Fibroblast of skin of scalp (primary cell): ENCODE measurements around the gene LRRC4C.
"Not testable (repeated sequence)": the region's sequence is repeated elsewhere in the genome, so short reads cannot be mapped to it uniquely, and the experiment has no call there.

Experiments used
- DNase-seq: peaks from one replicate; pipeline ENCODE4 v3.0.0-alpha.2; 2013

LRRC4C gene

DNA sequence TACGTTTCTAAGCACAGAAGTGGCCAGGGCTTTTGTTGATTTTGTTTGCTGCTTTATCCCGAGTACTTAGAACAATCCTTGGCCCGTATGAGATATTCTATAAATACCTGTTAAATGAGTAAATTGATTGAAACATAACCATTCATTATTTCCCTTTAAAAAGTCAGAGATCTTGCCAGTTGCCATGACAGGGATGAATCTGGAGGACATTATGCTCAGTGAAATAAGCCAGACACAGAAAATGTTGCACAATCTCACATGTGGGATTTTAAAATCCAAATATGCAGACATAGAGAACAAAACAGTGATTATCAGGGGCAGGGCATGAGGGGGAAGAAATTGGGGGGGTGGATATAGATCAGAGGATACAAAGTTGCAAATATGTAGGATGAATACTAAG, 1240.1 kb downstream of the LRRC4C start:
- DNase-seq = no peak

GRCh38 chr11:40215556-40215955, 1243.9 kb downstream of the LRRC4C start:
- DNase-seq = no peak

DNA sequence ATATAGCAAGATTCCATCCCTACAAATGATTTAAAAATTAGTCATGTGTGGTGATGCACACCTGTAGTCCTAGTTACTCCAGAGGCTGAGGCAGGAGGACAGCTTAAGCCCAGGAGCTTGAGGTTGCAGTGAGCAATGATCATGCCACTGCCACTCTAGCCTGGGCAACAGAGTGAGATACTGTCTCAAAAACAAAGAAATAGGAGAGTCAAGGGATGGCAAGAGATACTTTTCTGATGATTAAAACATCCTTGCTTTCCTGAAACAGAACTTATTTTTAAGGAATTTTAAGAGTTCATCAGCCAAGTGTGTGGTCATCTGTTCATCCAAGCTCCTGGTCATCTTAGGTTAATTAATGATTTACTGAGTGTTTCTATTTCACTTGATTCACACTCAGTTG, 1252.0 kb downstream of the LRRC4C start:
- no peak for DNase-seq

DNA sequence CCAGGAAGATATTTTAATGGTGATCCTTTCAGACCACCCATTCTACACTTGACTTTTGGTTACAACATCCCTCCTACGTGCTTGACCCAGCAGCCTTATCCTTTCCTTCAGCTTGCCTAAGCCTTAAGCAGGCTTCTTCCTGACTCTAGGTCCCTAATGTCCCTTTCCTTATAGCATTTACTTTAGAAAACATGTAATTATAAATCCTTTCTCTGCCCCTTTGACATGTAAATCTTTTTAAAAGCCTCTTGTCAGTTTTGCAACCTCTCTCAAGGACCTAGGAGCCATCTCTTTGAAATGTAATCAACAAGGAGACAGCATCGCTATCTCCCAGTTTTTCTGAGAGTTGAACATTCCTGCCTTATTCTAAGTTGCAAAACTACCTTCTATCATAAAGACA, 1255.2 kb downstream of the LRRC4C start:
- DNase-seq = no peak

DNA sequence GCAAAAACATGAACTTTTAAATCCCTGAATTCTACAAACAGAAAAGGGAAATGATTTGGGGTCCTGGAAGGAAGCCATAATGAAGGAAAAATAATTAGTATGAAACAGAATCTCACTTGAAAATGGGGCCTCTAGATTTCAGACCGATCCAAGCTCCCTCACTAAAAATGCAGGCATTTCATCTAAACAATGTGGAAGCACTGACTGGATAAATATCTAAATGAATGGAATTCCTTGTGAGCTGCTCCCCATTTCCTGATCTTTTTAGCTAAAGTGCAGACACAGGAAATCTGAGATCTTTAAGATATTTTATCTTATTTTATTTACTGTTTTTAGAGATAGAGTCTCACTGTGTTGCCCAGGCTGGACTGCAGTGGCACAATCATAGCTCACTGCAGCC, 1255.8 kb downstream of the LRRC4C start:
- DNase-seq = no peak

GRCh38 chr11:40202589-40203270, 1256.7 kb downstream of the LRRC4C start:
- DNase-seq = no peak

DNA sequence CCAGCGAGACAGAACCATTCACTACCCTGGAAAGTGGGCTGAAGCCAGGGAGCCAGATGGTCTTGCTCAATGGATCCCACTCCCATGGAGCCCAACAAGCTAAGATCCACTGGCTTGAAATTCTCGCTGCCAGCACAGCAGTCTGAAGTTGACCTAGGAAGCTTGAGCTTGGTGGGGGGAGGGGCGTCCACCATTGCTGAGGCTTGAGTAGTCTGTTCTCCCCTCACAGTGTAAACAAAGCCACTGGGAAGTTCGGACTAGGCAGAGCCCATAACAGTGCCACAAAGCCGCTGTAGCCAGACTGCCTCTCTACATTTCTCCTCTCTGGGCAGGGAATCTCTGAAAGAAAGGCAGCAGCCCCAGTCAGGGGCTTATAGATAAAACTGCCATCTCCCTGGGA, 1266.9 kb downstream of the LRRC4C start:
- not testable (repeated sequence) for DNase-seq

DNA sequence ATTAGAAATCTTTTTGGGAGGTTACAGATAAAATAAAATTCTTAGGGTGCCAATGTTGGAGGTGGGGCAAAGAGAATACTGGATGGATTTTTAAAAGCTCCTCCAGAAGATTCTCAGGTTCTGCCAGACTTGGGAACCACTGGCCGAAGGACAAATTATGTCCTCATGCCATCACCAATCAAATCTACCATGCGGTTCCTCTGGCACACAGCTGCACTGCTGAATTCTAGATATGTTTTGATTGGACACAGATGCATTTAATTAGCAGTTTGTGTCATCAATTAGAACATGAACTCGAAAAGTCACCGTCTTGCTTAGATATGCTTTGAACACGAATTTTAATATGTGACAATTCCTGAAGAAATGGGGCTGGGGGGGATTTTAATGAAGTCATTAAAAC, 1269.2 kb downstream of the LRRC4C start:
- DNase-seq = no peak

GRCh38 chr11:40188848-40189247, 1270.6 kb downstream of the LRRC4C start:
- no peak for DNase-seq

- DNase-seq = no peak
Measured at GRCh38 chr11:40187295-40187694, 1272.2 kb downstream of the LRRC4C start.

DNA sequence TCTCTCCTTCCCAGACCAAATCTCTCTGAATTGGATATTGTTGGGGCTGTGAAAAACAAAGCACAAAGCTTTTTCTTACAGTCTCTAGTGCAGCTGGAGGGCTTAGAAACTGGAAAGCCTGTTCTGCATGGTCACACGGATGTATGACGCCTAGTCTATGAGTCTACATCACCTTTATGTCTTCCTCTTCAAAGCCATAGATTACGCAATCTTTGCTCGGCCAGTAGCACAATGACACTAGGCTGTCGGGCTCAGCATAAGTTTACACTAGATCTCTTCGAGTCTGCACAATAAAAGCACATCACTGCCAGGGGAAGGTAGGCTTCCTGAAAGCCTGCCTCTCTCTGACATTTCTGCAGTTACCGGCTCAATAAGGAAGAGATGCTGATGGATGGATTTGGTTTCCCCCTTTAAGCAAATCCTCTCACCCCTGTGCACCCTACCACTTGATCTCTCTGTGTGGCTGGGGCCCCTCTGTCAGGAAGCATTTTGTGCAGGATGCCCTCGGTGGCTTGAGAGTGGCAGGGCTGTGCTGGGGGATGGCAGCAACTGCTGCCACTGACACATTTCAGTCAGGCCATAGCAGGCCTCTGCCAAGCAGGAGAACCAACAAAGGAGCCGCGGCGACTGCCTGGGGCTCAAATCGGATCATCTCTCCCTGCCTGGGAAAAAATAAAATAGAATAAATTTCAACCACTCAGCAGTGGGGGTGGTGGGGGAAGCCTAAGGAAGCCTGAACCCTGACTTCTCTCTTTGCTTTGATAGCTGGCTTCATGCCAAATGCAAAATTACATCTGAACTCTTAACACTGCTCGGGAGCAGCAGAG, 1272.8 kb downstream of the LRRC4C start:
- no peak for DNase-seq

- DNase-seq = no peak
Measured at GRCh38 chr11:40185793-40186192, 1273.7 kb downstream of the LRRC4C start.

DNA sequence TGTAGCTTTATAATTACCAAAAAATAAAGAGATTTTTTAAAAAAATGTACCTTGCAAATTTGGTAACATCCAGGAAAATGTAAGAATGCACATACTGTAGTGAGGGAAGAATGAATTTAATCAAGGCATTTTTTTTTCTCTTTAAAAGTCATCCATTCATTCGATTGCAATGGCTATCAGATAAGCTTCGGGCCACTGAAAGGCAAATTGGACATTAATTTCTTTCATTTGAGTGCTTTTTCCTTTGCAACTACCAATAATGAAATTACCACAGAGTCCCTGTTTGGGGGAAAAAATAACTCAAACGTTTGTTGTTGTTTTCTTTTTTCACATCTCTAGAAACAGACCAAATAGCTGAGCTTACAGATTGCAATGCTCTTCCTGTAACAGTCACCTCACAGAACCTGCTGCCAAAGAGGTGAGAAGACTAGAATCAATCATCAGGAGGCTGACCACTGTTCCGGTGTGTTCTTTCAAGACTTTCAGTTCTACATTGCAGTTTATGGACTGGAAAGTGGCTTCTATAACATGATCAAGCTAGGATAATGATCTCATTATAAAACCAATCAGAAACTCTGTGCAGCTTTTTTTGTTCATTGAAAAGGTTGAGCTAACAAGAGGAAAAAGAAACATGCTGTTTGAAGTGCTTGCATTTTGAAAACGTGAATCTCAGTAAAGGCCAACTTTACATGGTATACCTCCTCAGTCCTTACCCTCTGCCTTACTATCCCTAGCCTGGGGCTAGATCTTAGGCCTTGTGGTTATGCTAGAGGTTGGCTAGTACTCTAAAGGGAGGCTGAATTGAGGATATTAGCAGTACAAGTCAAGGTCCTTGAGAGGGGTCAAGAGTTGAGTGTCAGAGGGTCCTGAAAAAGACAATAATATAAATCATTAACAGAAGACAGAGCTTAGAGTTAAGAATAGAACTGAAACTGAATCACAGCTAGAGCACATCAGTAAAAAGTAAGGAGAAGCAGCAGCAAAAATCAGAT, 1276.1 kb downstream of the LRRC4C start:
- no peak for DNase-seq

GRCh38 chr11:40179541-40179940, 1279.9 kb downstream of the LRRC4C start:
- DNase-seq = no peak

DNA sequence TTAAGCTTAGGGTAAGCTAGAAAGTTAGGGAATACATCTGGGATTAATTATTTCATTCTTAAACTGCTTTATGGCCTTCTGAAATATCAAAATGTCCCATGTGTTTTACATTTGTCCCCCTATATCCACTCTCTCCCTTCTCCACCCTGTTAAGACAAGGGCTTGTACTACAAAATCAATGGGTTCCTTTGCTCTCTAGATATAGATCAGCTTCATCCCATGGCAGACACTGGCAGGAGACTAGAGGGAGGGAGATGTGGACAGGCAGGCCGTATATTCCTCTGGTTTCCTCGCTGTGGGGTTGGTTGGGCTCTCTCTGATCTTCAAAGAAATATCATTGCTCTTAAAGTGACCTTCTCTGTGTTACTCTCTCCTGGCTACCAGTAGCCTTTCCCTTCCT, 1281.0 kb downstream of the LRRC4C start:
- DNase-seq = no peak

- DNase-seq = no peak
Measured at GRCh38 chr11:40175980-40176379, 1283.5 kb downstream of the LRRC4C start.

GRCh38 chr11:40170078-40170477, 1289.4 kb downstream of the LRRC4C start:
- DNase-seq = no peak

- DNase-seq = no peak
Measured at GRCh38 chr11:40168414-40168813, 1291.0 kb downstream of the LRRC4C start.

GRCh38 chr11:40167805-40168204, 1291.6 kb downstream of the LRRC4C start:
- DNase-seq = not testable (repeated sequence)

DNA sequence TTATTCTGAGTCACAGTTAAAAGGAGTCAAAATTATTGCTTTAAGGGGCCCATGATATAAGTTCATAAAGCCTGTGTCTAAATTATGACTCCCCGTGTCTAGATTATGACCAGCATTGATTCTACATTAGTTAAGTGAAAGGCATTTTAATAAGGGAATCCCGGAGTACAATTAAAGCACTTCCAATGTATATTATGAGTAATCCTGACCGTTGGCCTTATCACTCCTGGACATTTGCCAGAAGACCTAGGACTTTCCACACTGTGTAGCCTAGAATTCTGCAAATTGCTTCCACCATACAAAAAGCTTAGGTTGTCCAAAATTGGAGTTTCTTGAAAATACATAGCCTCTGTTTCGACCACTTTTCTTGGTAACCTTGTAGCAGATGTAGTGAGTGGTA, 1292.6 kb downstream of the LRRC4C start:
- no peak for DNase-seq

DNA sequence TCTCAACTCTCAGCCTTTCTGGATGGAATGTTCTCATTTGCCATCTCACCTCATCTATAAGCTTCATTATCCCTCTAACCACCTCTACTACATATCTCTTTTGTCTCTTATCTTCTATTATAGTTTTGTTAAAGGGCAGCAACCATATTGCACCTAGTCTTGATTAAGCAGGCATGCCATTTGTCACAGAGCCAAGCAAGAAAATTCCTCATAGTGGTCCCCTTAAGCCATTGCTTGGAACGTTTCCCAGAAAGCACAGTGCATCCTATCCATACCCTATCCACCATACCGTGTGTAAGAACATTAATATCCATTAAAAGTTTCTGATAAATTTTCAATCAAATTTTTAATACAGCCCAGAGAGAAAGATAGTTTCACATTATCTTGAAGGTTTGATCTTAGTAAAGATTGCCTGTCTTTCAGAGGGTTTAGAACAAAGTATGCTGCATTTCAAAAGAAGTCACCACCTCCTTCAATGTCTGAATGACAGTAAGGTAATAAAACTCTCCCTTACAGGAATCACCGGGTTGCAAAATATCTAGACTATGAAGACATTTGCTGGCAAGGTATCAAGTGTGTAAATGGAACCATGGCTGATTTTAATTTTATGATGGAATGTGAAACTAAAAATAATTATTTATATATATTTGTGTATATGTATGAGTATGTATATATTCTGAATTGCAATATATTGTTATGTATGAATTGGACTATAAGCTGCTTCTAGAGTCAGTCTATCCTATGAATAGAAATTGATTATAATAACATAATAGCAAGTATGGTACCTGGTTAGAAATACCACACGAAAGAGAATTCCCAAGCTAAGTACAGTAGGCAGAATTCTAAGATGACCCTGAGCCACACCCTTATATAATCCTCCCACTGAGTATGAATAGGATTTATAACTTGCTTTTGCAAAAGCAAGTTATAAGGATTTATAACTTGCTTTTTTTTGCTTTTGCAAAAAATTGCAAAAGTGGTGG, 1296.3 kb downstream of the LRRC4C start:
- DNase-seq = no peak
